SK-N-MC (cell line): ENCODE data around the gene SEC63.

ENCODE experiments used
- EZH2 ChIP-seq: fragments of 200-600 bp; sonication (generic); IDR thresholded peaks from one replicate; pipeline ENCODE4 v1.6.1; 2017; ENCODE audit warnings: antibody characterized with exemption
- FOXP2 ChIP-seq: optimal IDR thresholded peaks from 2 replicates; pipeline ENCODE3; 2011; ENCODE audit warnings: mild to moderate bottlenecking, moderate library complexity; ENCODE audit not compliant: insufficient read depth; ENCODE audit errors: extremely low read length, control extremely low read depth
- POLR2AphosphoS5 ChIP-seq: IDR thresholded peaks from 2 replicates; pipeline ENCODE4 v1.6.1; 2012; ENCODE audit warnings: mild to moderate bottlenecking, low read depth, low read length, borderline replicate concordance

- no peak for TF ChIP-seq POLR2AphosphoS5
- no peak for TF ChIP-seq FOXP2
- TF ChIP-seq EZH2 = no peak
Measured at GRCh38 chr6:107866606-107867301, 91.3 kb downstream of the SEC63 start.
